Stimulated activated CD8-positive, alpha-beta memory T cell treated with anti-CD3 and anti-CD28 coated beads, Interleukin-2, amount 100 ng/mL, for 1 hour (primary cell): ENCODE measurements around the gene EPHX1.

Experiments
- DNase-seq, 2 donors: peaks; one replicate each; pipeline ENCODE4 v3.0.0-alpha.2; 2020; ENCODE audit warnings: low read depth in 2 of 2

Gene EPHX1

DNA sequence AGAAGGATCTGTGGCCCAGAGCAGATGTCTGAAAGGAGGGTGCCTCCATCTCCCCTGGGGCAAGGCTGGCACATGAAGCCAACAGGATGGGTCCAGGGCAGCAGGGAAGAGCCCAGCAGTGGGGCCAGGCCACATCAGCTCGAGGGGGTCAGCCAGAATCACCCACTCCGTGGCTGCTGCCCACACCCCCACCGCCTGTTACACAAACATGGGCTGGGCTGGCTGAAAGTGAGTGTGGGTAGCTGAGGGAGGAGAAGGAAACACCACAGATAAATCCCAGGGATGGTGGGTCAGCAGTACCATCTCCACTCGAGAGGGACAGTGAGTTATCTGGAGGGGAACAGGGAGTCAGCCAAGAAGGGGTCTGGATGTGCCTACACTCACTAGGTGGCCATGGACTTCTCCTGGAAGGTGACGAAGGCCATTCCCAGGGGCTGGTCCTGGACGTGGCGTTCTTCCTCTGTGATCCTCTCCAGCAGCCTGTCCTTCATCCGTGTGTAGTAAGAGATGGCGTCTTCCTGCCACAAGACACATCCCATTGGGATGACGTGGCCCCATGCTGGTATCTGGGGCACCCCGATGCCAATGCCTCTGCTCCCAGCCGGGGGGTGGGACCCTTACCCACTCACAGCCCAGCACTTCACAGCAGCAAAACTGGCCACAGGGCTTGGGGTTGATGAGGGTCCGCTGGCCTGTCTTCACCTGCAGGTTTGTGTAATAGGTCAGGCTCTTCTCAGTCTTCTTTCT is 52.1 kb downstream of the EPHX1 start:
- DNase-seq, result no peak

- no peak for DNase-seq
These were observed 52.6 kb downstream of the EPHX1 start for GRCh38 chr1:225862581-225862950.

- no peak for DNase-seq
These were observed 53.2 kb downstream of the EPHX1 start for GRCh38 chr1:225863167-225863566.

- DNase-seq, result no peak
These were observed 55.6 kb downstream of the EPHX1 start for GRCh38 chr1:225865514-225865913.

- peak; percentile 33 to 49 for DNase-seq
These were observed 56.3 kb downstream of the EPHX1 start for GRCh38 chr1:225866061-225866837.

- no peak for DNase-seq
These were observed 57.1 kb downstream of the EPHX1 start for GRCh38 chr1:225866981-225867380.

DNA sequence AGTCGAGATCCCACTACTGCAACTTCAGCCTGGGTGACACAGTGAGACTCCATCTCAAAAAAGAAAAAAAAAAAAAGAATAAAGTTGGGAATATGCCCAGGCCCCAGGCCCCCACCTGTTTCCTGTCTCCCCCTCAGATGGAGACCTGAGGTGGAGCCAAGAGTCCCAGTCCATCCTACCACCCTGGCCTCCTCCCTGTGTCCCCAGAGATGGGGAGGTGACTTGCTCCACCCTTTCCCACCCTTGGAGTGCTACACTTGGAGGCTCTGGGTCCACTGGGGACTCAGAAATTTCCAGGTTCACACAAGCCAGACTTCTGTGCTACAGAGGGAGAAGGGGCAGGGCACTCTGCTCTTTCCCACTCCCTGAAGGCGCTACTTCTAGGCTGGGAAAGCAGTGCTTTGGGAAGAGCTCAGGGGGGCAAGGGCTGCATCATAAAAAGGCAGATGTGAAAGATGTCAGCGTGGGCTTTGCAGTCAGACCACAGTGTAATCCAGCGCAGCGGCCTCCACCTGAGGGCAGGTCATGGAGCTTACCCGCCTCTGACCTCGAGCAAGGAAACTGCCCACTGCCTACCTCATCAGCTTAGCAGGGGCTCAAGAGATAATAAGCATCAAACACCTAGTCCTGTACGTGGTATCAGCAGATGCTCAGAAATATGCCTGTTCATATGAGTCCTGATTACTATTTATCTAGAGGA is 58.9 kb downstream of the EPHX1 start:
- DNase-seq, result no peak

- no peak for DNase-seq
These were observed 61.0 kb downstream of the EPHX1 start for GRCh38 chr1:225870911-225871310.

DNA sequence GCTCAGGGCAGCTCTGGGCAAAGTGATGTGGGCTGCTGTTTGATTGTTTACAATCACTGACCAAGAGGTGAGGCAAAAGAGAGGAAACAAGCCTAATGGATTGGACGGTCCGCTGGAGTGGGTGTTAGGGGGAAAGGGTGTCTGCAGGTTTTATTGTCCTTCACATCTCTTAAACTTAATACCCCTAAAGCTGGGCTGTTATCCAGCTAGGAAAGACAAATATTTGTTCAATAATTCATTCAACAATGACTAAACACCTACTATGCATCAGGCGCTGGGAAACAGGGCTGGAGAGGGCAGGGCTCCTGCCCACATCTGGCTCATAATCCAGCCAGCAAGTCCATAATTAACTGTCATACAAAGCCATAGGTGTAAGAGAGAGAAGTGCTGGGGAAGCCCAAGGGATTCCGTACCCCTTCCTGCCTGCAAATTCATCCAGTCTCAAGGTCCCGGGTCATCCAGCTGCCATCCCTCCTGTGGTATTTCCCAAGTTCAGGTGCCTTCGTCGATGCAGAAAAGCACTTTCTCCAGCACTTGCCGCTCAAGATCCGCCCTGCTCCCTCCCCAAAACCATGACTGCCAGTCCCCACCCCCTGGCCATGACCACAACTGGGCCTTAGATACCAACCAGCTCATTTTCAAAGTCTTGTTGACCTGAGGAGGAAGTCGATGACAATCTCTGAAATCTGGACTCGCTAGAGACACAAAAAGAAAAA is 61.6 kb downstream of the EPHX1 start:
- no peak for DNase-seq

- no peak for DNase-seq
These were observed 62.1 kb downstream of the EPHX1 start for GRCh38 chr1:225872075-225872430.

DNA sequence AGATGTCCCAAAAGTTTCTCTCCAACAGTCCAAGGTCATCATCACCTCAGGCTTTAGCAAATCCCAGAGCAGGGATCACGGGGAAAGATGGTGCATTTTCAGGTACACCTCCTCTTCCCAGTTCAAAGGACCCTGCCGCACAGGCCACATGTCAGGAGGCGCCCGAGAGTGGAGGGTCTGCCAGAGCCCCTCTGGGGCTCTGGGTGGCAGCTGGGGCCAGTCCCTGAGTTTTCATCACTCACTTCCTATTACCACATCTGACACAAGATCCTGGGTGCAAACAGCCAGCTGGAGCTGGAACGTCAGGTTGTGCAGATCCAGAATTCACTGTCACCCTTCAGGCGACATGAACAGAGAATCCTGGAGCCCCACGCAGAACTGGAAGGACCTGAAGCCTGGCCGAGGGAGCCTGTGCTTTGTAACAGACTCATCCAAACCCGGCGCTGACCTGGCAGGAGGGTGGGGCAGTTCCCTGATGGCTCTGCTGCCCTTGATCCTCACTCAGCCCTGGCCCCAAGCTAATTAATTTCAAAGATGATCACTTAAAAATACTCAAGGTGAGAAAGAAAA is 63.4 kb downstream of the EPHX1 start:
- no peak for DNase-seq

- DNase-seq, result no peak
These were observed 64.5 kb downstream of the EPHX1 start for GRCh38 chr1:225874431-225874830.

DNA sequence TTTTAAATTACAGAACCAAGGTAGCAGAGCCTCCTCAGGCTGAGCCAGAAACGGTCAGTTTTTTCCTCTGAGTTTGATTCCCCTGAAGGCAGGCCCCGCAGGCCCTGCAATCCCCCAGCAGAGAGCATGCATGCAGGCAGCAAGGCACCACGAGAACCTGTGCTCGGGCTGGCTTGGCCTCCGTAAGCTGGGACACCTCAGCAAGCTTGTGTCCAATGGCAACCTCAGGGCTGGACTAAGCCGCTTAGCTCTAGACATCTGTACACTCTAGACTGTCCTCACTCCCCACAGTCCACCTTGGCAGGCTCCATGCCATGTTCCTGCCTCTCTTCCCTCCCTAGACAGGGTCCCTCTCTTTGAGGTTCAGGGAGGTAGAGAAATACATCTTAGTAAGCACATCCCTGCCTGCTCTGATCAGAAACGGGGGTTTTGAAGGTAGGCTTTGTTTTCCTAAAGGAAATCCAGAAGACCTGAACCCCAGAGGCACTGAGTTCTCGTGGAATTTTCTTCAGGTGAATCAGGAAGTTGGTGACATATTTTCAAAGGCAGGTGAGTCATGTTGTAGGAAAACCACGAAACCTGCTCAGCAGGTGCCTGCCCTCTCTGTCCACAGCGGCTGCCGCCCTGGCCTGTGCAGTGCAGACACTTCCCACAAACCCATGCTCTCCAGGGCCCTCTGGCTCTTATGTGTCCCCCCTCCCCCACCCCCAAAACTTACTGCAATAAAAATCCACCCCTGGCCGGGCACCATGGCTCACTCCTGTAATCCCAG is 65.3 kb downstream of the EPHX1 start:
- no peak for DNase-seq

DNA sequence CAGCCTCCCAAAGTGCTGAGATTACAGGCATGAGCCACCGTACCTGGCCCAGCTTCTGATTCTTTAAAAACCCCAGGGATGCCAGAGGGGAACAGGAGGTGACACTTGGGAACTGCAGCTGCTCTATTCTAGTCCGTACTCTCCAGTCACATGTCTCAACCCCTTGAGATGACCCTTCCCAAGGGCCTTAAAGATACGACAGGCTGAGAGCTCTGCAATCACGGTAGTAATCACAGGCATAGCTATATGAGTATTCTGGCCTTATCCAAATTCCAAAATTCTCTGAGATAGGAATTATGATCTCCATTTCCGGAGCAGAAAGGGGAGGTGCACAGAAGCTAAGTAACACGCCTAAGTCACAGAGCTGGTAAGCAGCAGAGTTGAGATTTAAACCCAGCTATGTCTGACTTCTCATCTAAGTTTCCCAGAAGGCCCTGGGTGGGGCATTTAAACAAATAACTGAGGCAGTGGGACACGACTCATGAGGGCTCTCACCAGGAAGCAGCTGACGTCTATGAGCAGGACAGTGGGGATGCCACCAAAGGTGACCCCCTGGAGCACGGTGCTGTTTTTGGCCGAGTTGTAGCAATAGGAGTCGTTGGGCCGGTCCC is 67.1 kb downstream of the EPHX1 start:
- no peak for DNase-seq

- DNase-seq, result no peak
These were observed 67.7 kb downstream of the EPHX1 start for GRCh38 chr1:225877580-225877979.

DNA sequence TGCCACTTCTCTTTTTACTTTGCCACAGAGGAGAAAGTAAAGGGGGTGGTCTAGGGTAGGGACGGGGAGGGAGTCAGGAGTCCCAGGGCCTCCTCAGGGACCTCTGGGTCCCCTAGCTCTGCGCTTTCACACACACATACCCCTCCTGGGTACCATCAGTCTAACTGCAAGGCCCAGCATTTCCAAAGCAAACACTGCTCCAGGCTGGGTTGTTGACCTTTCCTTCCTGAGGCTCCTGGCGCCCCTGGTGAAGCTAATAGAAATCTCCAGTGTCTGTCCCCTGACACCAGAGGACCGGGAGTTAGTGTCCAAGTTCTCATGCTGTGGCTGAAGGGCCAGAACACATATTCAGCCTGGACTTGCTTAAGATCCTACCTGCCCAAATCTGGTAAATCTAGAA is 68.4 kb downstream of the EPHX1 start:
- DNase-seq, result no peak

DNA sequence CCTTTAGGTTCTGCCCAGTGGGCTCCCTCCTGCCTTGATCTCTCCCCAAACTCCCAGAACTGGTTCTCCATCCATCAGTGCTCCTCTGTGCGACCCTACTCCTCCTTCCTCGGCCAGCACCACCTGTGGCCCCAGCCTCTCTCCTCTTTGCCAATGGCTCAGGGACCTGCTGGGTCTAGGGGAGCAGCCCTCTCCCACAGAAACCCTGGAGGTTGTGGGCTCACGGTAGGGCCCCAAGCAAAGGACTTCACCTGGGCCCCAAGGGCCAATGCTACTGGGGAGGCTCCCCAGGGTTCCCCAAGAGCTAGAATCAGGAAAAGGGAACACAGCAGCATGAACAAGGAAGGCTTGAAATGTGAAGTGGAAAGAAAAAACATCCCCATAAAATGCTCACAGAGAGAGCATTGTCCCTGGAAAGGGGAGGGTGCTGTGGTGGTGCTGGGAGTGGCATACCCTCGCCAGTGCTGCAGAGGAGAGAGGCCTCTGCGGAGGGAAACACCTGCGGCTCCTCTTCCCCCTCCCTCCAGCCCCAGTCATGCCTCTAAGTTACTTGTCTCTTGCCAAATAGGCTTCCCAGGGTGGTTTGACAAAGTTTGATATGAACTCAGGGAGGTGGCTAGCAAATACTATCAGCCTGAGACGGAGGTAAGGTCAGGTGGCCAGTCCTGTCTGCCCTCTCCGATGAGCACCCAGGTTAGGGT is 69.7 kb downstream of the EPHX1 start:
- DNase-seq, result no peak

- DNase-seq, result no peak
These were observed 70.3 kb downstream of the EPHX1 start for GRCh38 chr1:225880222-225880588.

- DNase-seq, result no peak
These were observed 70.7 kb downstream of the EPHX1 start for GRCh38 chr1:225880636-225881035.
